BLaER1 (cell line): ENCODE measurements around the gene ADORA2B.

ENCODE experiments used
- H3K27ac ChIP-seq: shearing (Covaris generic); formaldehyde crosslinking; 2 replicates; pipeline ENCODE4 v1.8.1; 2022
- H3K27me3 ChIP-seq: shearing (Covaris generic); formaldehyde crosslinking; 2 replicates; pipeline ENCODE4 v1.8.1; 2022
- H3K36me3 ChIP-seq: shearing (Covaris generic); formaldehyde crosslinking; 2 replicates; pipeline ENCODE4 v1.8.1; 2022
- H3K4me1 ChIP-seq: shearing (Covaris generic); formaldehyde crosslinking; 2 replicates; pipeline ENCODE4 v1.8.1; 2022
- H3K4me2 ChIP-seq: shearing (Covaris generic); formaldehyde crosslinking; 2 replicates; pipeline ENCODE4 v1.8.1; 2022
- H3K4me3 ChIP-seq: shearing (Covaris generic); formaldehyde crosslinking; 2 replicates; pipeline ENCODE4 v1.8.1; 2022
- H3K9ac ChIP-seq: shearing (Covaris generic); formaldehyde crosslinking; 2 replicates; pipeline ENCODE4 v1.8.1; 2022
- H3K9me3 ChIP-seq: shearing (Covaris generic); formaldehyde crosslinking; 2 replicates; pipeline ENCODE4 v1.8.1; 2022
- H4K20me1 ChIP-seq: shearing (Covaris generic); formaldehyde crosslinking; 2 replicates; pipeline ENCODE4 v1.8.1; 2022
- Cebpa-rat ChIP-seq: shearing (Covaris generic); IDR thresholded peaks from 2 replicates; pipeline ENCODE4 v1.8.1; 2022

The ADORA2B gene

DNA sequence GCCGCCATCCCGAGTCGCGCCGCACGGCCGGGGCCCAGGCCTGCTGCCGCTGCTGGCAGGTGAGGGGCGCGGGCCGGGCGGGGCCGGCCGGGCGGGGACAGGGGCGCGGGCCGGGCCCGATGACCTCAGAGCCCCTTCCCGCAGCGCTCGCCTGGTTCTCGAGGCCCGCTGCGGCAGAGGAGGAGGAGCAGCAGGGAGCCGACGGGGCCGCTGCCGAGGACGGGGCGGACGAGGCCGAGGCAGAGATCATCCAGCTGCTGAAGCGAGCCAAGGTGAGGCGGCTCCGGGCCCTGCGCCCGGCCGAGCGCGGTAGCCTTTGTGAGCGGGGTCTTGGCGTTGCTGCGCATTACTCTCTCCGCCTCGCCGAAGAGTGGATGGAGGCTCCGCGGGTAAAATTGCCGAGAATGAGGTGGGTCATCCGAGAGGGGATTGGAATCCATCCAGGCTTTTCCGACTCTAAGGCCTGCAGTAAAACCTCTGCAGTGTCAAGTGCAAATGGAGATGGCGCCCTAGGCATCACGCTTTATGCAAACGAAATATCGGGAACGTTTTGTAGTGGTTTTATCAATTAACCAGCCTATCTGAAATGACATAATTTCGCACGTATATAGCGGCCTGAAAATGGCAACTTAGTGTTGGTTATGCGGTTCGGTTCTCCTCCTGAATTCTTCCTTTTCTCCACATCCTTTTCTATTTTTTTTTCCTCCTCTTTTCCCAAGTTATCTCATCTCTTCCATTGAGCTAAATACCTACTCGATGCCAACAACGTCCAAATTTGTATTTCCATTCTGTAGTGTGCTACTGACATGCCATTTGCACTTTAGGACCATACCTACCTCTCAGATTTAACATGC, 55.3 kb downstream of the ADORA2B start:
- peak overlapping the region; percentile 90 for H3K27ac ChIP-seq
- H3K4me2 ChIP-seq: peak overlapping the region; percentile 86

DNA sequence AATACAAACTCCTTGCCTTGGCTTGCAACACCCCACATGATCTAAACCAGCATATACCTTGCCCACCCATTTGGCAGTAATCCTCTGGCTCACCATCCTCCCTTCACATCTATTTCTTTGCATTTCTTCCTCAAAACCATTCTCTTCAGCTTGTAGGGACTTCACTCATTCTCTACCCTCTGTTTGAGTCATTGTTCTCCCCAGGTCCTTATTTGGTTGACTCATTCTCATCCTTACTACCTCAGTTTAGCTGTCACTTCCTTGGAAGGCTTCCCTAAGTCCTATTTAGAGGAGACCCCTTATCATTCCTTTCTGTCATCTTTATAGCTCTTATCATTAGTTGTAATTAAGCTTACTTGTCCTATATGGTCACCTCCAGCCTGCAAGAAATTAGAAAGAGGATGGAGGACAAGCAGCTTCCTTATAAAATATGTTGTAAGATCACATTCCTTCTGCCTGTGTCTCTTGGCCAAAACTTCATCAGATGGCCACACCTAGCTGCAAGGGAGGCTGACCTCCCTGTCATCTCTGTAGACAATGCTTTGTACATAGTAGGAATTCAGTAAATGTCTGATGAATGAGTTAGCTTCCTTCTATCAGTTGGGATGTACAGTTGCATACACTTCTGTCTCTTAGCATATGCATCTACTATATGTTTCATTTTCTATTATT, 56.4 kb downstream of the ADORA2B start:
- no peak overlapping the region for H3K27ac ChIP-seq
- no peaks in the 10 kb centered on the region for H3K27me3 ChIP-seq
- H3K9ac ChIP-seq: peak overlapping the region; percentile 91; the same call in 1 of the 2 replicates
- TF ChIP-seq Cebpa-rat: no peak
- peaks cover 59% of the 10 kb centered on the region for H3K36me3 ChIP-seq
- peaks cover 12% of the 10 kb centered on the region; the same call in 1 of the 2 replicates for H3K9me3 ChIP-seq
- peaks cover 25% of the 10 kb centered on the region for H3K4me1 ChIP-seq
- H3K4me2 ChIP-seq: peak overlapping the region; percentile 86
- H4K20me1 ChIP-seq: peaks cover 32% of the 10 kb centered on the region
- H3K4me3 ChIP-seq: peak overlapping the region; percentile 90

More for the DNA sequence above, 55.3 kb downstream of the ADORA2B start:
- Histone ChIP-seq H3K9me3 (peaks cover 12% of the 10 kb centered on the region; the same call in 1 of the 2 replicates), H3K4me1 (peaks cover 25% of the 10 kb centered on the region), H3K27me3 (no peaks in the 10 kb centered on the region), H3K36me3 (peaks cover 50% of the 10 kb centered on the region), H3K9ac (peak overlapping the region; percentile 91), H4K20me1 (peaks cover 32% of the 10 kb centered on the region), H3K4me3 (peak overlapping the region; percentile 90)
- TF ChIP-seq Cebpa-rat: no peak

DNA sequence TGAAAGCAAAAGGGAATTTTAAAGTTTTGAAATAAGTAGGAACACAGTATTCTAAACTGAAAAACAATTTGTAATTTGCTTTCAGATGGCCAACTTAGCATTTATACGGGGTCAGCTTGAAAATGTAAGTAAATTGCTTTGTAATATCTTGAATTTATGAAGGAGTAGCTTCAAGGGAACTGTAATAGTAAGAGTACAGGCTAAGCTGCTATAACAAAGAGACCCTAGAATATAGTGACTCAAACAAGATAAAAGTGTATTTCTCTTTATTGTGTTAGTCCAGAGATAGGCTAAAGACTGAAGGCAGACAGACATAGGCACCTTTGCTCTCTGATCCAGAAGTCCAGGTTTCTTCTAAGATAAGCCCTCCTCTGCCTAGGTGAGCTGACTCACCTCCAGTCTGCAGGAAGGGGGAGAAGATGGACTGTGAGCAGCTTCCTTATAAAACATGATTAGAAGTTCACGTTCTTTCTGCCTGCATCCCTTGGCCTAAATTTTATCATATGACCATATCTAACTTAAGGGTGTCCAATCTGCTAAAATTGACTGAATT, 57.9 kb downstream of the ADORA2B start:
- Histone ChIP-seq H3K27me3 (no peaks in the 10 kb centered on the region), H3K9ac (no peak overlapping the region), H3K4me1 (peaks cover 22% of the 10 kb centered on the region), H3K36me3 (peaks cover 68% of the 10 kb centered on the region), H3K4me3 (no peak overlapping the region), H4K20me1 (peaks cover 37% of the 10 kb centered on the region), H3K9me3 (peaks cover 12% of the 10 kb centered on the region; the same call in 1 of the 2 replicates), H3K27ac (no peak overlapping the region), H3K4me2 (no peak overlapping the region)
- no peak for TF ChIP-seq Cebpa-rat

DNA sequence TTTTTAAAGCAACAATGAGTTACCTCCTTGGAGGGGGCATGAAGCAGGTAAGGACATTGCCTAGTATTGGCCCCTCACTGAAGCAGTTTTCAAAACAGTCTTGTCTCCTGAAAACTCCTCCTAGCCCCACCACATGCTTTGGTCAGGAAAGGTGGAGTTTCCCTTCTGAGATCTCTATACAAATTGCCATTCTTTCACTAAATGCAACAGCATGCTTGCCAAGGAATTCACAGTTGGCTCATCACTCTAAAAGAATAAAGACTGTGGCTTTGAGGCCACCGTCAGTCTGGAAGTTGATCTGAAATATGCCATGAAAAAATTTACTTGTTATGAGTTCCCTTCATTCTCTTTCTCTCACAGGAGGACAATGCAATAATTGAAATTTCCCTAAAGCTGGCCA, 58.9 kb downstream of the ADORA2B start:
- Histone ChIP-seq H3K9ac (no peak overlapping the region), H3K36me3 (peaks cover 79% of the 10 kb centered on the region), H3K27ac (no peak overlapping the region), H3K27me3 (no peaks in the 10 kb centered on the region), H4K20me1 (peaks cover 39% of the 10 kb centered on the region), H3K4me2 (no peak overlapping the region), H3K9me3 (peaks cover 12% of the 10 kb centered on the region; the same call in 1 of the 2 replicates), H3K4me3 (no peak overlapping the region), H3K4me1 (peaks cover 14% of the 10 kb centered on the region)
- TF ChIP-seq Cebpa-rat: no peak

DNA sequence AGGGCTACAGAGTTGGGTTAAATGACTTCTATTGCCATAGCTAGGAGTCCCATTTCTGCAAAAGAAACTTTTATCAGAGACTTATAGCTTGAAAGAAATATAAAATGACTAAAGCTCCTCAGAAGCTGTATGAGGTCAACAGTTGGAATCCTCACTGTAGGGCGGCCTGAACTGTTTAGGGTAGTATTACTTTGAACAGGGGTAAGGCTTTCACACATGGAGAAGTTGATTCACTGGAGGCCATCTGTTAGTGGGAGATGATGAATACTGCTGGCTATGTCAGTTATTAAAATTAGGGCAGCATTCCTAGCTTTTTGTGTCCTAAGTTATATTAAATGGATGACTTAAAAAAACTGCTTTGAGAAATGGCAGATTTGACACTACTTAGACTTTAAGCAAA, 60.7 kb downstream of the ADORA2B start:
- H3K9ac ChIP-seq: no peak overlapping the region
- peaks cover 89% of the 10 kb centered on the region for H3K36me3 ChIP-seq
- peaks cover 10% of the 10 kb centered on the region for H3K4me1 ChIP-seq
- H3K27ac ChIP-seq: no peak overlapping the region
- H4K20me1 ChIP-seq: peaks cover 31% of the 10 kb centered on the region
- peaks cover 12% of the 10 kb centered on the region; the same call in 1 of the 2 replicates for H3K9me3 ChIP-seq
- no peak for TF ChIP-seq Cebpa-rat
- no peak overlapping the region for H3K4me2 ChIP-seq
- no peak overlapping the region for H3K4me3 ChIP-seq
- no peaks in the 10 kb centered on the region for H3K27me3 ChIP-seq

DNA sequence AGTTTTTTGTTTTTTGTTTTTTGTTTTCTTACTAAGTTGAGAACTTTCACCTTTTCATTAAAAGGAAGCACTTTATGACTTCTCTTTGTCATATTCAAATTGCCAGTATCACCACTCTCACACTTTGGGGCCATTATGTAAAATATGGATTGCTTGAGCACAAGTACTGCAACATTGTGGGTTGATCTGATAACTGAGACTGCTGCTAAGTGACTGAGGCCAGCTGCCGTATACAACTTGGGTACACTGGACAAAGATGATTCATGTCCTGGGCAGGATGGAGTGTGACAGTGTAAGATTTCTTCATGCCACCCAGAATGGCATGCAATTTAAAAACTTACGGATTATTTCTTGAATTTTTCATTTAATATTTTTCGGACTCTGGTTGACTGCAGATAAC, 62.5 kb downstream of the ADORA2B start:
- no peaks in the 10 kb centered on the region for H3K27me3 ChIP-seq
- no peak overlapping the region for H3K4me3 ChIP-seq
- H4K20me1 ChIP-seq: peaks cover 22% of the 10 kb centered on the region
- no peaks in the 10 kb centered on the region for H3K9me3 ChIP-seq
- H3K4me2 ChIP-seq: no peak overlapping the region
- no peaks in the 10 kb centered on the region for H3K4me1 ChIP-seq
- no peak overlapping the region for H3K9ac ChIP-seq
- H3K27ac ChIP-seq: no peak overlapping the region
- TF ChIP-seq Cebpa-rat: no peak
- peaks cover 92% of the 10 kb centered on the region for H3K36me3 ChIP-seq

DNA sequence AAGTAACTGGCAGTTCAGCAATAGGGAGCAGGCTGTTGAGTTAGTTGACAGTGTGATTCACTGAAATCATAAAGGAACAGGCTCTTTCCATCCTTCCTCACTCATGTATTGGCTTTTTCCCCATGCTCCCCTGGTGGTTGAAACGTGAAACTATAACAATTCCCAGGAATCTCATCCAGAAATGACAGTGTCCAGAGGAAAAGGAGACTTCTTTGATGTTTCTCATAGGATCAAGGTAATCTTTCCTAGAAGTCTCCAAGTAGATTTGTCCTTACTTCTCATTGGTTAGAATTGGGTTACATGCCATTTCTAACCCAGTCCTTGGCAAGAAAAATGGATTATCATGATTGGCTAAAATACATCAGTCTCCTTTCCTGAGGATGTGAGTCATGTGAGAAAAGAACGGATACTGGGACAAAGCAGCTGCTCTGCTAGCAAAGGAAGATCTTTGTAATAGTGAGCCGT, 69.0 kb downstream of the ADORA2B start:
- peaks cover 78% of the 10 kb centered on the region for H3K36me3 ChIP-seq
- H3K27ac ChIP-seq: no peak overlapping the region
- H3K9ac ChIP-seq: no peak overlapping the region
- no peaks in the 10 kb centered on the region for H3K4me1 ChIP-seq
- H3K9me3 ChIP-seq: no peaks in the 10 kb centered on the region
- peaks cover 63% of the 10 kb centered on the region for H4K20me1 ChIP-seq
- no peak for TF ChIP-seq Cebpa-rat
- no peak overlapping the region for H3K4me3 ChIP-seq
- H3K4me2 ChIP-seq: no peak overlapping the region
- H3K27me3 ChIP-seq: no peaks in the 10 kb centered on the region

- Histone ChIP-seq H3K36me3 (peaks cover 77% of the 10 kb centered on the region), H3K27me3 (no peaks in the 10 kb centered on the region)
These were observed 74.4 kb downstream of the ADORA2B start for GRCh38 chr17:16019347-16019746.

DNA sequence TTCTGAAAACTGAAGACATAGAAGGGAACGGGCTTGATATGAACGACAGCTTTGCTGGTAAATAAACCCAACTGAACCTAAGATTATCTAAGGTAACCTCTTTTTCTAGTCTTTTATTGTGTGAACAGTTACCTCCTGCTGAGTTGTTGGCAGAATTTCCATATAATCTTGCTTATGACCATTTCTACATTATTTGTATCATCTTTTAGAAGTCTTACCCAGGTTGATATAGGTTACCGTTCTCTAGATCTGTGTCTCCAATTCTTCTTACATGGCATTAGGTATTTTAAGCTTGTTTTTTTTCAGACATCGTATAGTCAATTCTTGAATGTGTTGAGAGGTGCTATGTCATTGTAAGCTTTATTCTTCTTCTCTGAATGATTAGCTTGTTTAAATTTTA, 79.0 kb downstream of the ADORA2B start:
- Histone ChIP-seq H3K27me3 (no peaks in the 10 kb centered on the region), H3K36me3 (peaks cover 90% of the 10 kb centered on the region), H3K9me3 (no peaks in the 10 kb centered on the region), H3K9ac (no peak overlapping the region), H3K4me3 (no peak overlapping the region), H3K27ac (no peak overlapping the region), H4K20me1 (peaks cover 66% of the 10 kb centered on the region), H3K4me2 (no peak overlapping the region), H3K4me1 (peaks cover 8% of the 10 kb centered on the region; the same call in 1 of the 2 replicates)
- TF ChIP-seq Cebpa-rat: no peak

More at GRCh38 chr17:16019347-16019746, 74.4 kb downstream of the ADORA2B start:
- TF ChIP-seq Cebpa-rat: no peak
- Histone ChIP-seq H3K9me3 (no peaks in the 10 kb centered on the region), H3K4me3 (no peak overlapping the region), H3K4me1 (peaks cover 8% of the 10 kb centered on the region; the same call in 1 of the 2 replicates), H3K9ac (no peak overlapping the region), H3K27ac (no peak overlapping the region), H3K4me2 (no peak overlapping the region), H4K20me1 (peaks cover 76% of the 10 kb centered on the region)
